ENCODE results near the gene TFF3. TPM values are rescaled to one million over a fixed set of nuclear protein-coding genes. Genes with fewer than 3 reads are reported as not detected.
"Not testable (repeated sequence)": the region's sequence is repeated elsewhere in the genome, so short reads cannot be mapped to it uniquely, and the experiment has no call there.

Gene TFF3
- polyA plus RNA-seq, 3 donors: 4.1 to 99.3 (median 21.7) TPM

- H3K27ac ChIP-seq (ENCODE audit: low read depth, low read length): no peak overlapping the region
- 74 to 87% (median 81%) methylated on average over 5 of the region's 5 CpGs for WGBS, 3 donors
These were observed 16.6 kb downstream of the TFF3 start for GRCh38 chr21:42298657-42299056.

- no peak overlapping the region for H3K27ac ChIP-seq (ENCODE audit: low read depth, low read length)
- 71 to 83% (median 77%) methylated on average over 6 of the region's 6 CpGs for WGBS, 3 donors
These were observed 17.0 kb downstream of the TFF3 start for GRCh38 chr21:42298237-42298636.

GRCh38 chr21:42297377-42297776, 17.8 kb downstream of the TFF3 start:
- no peak overlapping the region for H3K27ac ChIP-seq (ENCODE audit: low read depth, low read length)
- WGBS, 3 donors: 69 to 87% (median 85%) methylated on average over 9 of the region's 9 CpGs

- no peak overlapping the region for H3K27ac ChIP-seq (ENCODE audit: low read depth, low read length)
- WGBS, 3 donors: 84 to 90% (median 87%) methylated on average over 7 of the region's 7 CpGs
These were observed 18.7 kb downstream of the TFF3 start for GRCh38 chr21:42296501-42296900.

GRCh38 chr21:42295845-42296244, 19.4 kb downstream of the TFF3 start:
- H3K27ac ChIP-seq (ENCODE audit: low read depth, low read length): no peak overlapping the region
- WGBS, 3 donors: 79 to 82% (median 81%) methylated on average over 15 of the region's 15 CpGs

- H3K27ac ChIP-seq (ENCODE audit: low read depth, low read length): no peak overlapping the region
- WGBS, 3 donors: 85 to 92% (median 89%) methylated on average over 22 of the region's 22 CpGs
These were observed 20.8 kb downstream of the TFF3 start for GRCh38 chr21:42294273-42294880.

- WGBS, 3 donors: 92 to 93% (median 92%) methylated on average over 17 of the region's 17 CpGs
- no peak overlapping the region for H3K27ac ChIP-seq (ENCODE audit: low read depth, low read length)
These were observed 21.4 kb downstream of the TFF3 start for GRCh38 chr21:42293649-42294272.

- 91 to 97% (median 95%) methylated on average over 4 of the region's 4 CpGs for WGBS, 3 donors
- not testable (repeated sequence) for H3K27ac ChIP-seq (ENCODE audit: low read depth, low read length)
These were observed 22.6 kb downstream of the TFF3 start for GRCh38 chr21:42292563-42293142.

- WGBS, 3 donors: 90 to 92% (median 92%) methylated on average over 22 of the region's 22 CpGs
- no peak overlapping the region for H3K27ac ChIP-seq (ENCODE audit: low read depth, low read length)
These were observed 23.3 kb downstream of the TFF3 start for GRCh38 chr21:42291751-42292562.

- 86 to 92% (median 91%) methylated on average over 35 of the region's 35 CpGs for WGBS, 3 donors
- no peak overlapping the region for H3K27ac ChIP-seq (ENCODE audit: low read depth, low read length)
These were observed 24.0 kb downstream of the TFF3 start for GRCh38 chr21:42291003-42291750.

GRCh38 chr21:42290505-42290904, 24.7 kb downstream of the TFF3 start:
- WGBS, 3 donors: 34 to 59% (median 50%) methylated on average over 3 of the region's 3 CpGs
- H3K27ac ChIP-seq (ENCODE audit: low read depth, low read length): no peak overlapping the region

- no peak overlapping the region for H3K27ac ChIP-seq (ENCODE audit: low read depth, low read length)
- WGBS, 3 donors: 65 to 97% (median 81%) methylated on average over 18 of the region's 18 CpGs
These were observed 25.3 kb downstream of the TFF3 start for GRCh38 chr21:42289926-42290325.

- WGBS, 3 donors: 94 to 96% (median 96%) methylated on average over 5 of the region's 5 CpGs
- no peak overlapping the region for H3K27ac ChIP-seq (ENCODE audit: low read depth, low read length)
These were observed 26.2 kb downstream of the TFF3 start for GRCh38 chr21:42288962-42289361.

- no peak overlapping the region for H3K27ac ChIP-seq (ENCODE audit: low read depth, low read length)
- 82 to 87% (median 84%) methylated on average over 35 to 36 of the region's 36 CpGs for WGBS, 3 donors
These were observed 27.8 kb downstream of the TFF3 start for GRCh38 chr21:42287193-42288083.

- 85 to 89% (median 89%) methylated on average over 12 of the region's 12 CpGs for WGBS, 3 donors
These were observed 28.8 kb downstream of the TFF3 start for GRCh38 chr21:42286416-42286815.

GRCh38 chr21:42285569-42286245, 29.5 kb downstream of the TFF3 start:
- H3K27ac ChIP-seq (ENCODE audit: low read depth, low read length): no peak overlapping the region
- 80 to 89% (median 85%) methylated on average over 13 of the region's 13 CpGs for WGBS, 3 donors

More at GRCh38 chr21:42286416-42286815, 28.8 kb downstream of the TFF3 start:
- H3K27ac ChIP-seq (ENCODE audit: low read depth, low read length): no peak overlapping the region

- WGBS, 3 donors: 91 to 92% (median 91%) methylated on average over 12 of the region's 12 CpGs
- H3K27ac ChIP-seq (ENCODE audit: low read depth, low read length): no peak overlapping the region
These were observed 32.5 kb downstream of the TFF3 start for GRCh38 chr21:42282715-42283114.

All from adipose tissue (tissue), 3 donors.